HepG2 (cell line): Measurements from ENCODE around the gene DDIT4. TPM values are rescaled to one million over a fixed set of nuclear protein-coding genes. Genes with fewer than 3 reads are reported as not detected.
"Not testable (repeated sequence)": the region's sequence is repeated elsewhere in the genome, so short reads cannot be mapped to it uniquely, and the experiment has no call there.

Experiments
- ATAC-seq: fragments of 200-7000 bp; cut with Tn5 transposase; 3 replicates; pipeline ENCODE4 v1.9.1; 2020; ENCODE audit warnings: mild to moderate bottlenecking, moderate library complexity
- BruUV-seq: library from RNA; stranded (reverse); fragments of 400-500 nt; replicated peaks from 2 replicates; lab custom pipeline; 2021; lab: Mats Ljungman, UMichigan
- CTCF ChIA-PET: fragments of 300-600 bp; formaldehyde crosslinking; extraction: SDS; loops from one replicate; lab custom pipeline; 2021; ENCODE audit warnings: low total read pairs, inconsistent platforms, low intra/inter-chr PET ratio; lab: Yijun Ruan, JAX
- POLR2A ChIA-PET: fragments of 350-600 bp; sonication (Branson Sonifier 250); formaldehyde crosslinking; loops from one replicate; lab custom pipeline; 2020; ENCODE audit warnings: antibody characterized with exemption, inconsistent platforms; lab: Yijun Ruan, JAX
- DNase-seq: peaks from one replicate; pipeline ENCODE4 v3.0.0-alpha.2; 2015; ENCODE audit warnings: low spot score
- FAIRE-seq: peaks from 3 replicates; lab custom pipeline; 2011; peaks lifted over from hg19 to GRCh38; lab: Jason Lieb, UNC
- H2AFZ ChIP-seq: one replicate; pipeline ENCODE4 v1.6.1; 2011; ENCODE audit warnings: low read length, inconsistent platforms
- H3K27ac ChIP-seq: fragments of 300-600 bp; 3 replicates; pipeline ENCODE4 v1.8.0; 2011; ENCODE audit warnings: mixed run types, mild to moderate bottlenecking, mixed read lengths, low read length, inconsistent platforms; ENCODE audit not compliant: insufficient read depth; ENCODE audit errors: extremely low read length
- H3K27me3 ChIP-seq, 2 experiments: fragments of 200-600 bp in 1 of 2; 2 replicates in 1 of 2; 3 replicates in 1 of 2; pipeline versions ENCODE4 v1.6.0 to v1.8.0; 2011; ENCODE audit warnings: low read length in 2 of 2, mild to moderate bottlenecking in 2 of 2, moderate library complexity in 2 of 2, inconsistent platforms in 1 of 2; ENCODE audit not compliant: insufficient read depth in 2 of 2, control insufficient read depth in 1 of 2
- H3K36me3 ChIP-seq, 2 experiments: fragments of 200-600 bp in 1 of 2; replicated peaks in 1 of 2; 2 replicates in 1 of 2; 3 replicates in 1 of 2; pipeline versions ENCODE4 v1.5.1 to v1.8.0; 2011; ENCODE audit warnings: low read length in 2 of 2, inconsistent platforms in 1 of 2; ENCODE audit not compliant: insufficient read depth in 2 of 2, control insufficient read depth in 1 of 2
- H3K4me1 ChIP-seq: 2 replicates; pipeline ENCODE4 v1.5.1; 2012; ENCODE audit warnings: low read length, inconsistent platforms; ENCODE audit not compliant: insufficient read depth
- H3K4me2 ChIP-seq: 2 replicates; pipeline ENCODE4 v1.6.0; 2011; ENCODE audit warnings: low read depth, low read length, inconsistent platforms
- H3K4me3 ChIP-seq, 3 experiments: fragments of 200-600 bp in 1 of 3; sonication (generic), shearing (Covaris generic) in 1 of 3; replicated peaks in 1 of 3; 2 replicates each; pipeline ENCODE4 v1.5.1; 2011 to 2016; ENCODE audit warnings: low read length in 3 of 3, inconsistent platforms in 2 of 3, low read depth in 2 of 3, mild to moderate bottlenecking in 2 of 3, control low read depth in 1 of 3, mixed read lengths in 1 of 3; ENCODE audit not compliant: insufficient read depth in 1 of 3
- H3K79me2 ChIP-seq: one replicate; pipeline ENCODE4 v1.6.1; 2011; ENCODE audit warnings: low read length, inconsistent platforms; ENCODE audit not compliant: insufficient read depth
- H3K9ac ChIP-seq: 2 replicates; pipeline ENCODE4 v1.6.0; 2011; ENCODE audit warnings: mild to moderate bottlenecking, low read depth, low read length, inconsistent platforms; ENCODE audit not compliant: insufficient read depth
- H3K9me3 ChIP-seq: 2 replicates; pipeline ENCODE4 v1.5.1; 2012; ENCODE audit warnings: mild to moderate bottlenecking, low read length
- H4K20me1 ChIP-seq: 2 replicates; pipeline ENCODE4 v1.6.0; 2011; ENCODE audit warnings: inconsistent platforms, mild to moderate bottlenecking, low read length, moderate library complexity; ENCODE audit not compliant: insufficient read depth
- ELF1 ChIP-seq: sonication (generic); formaldehyde crosslinking; IDR thresholded peaks from 2 replicates; pipeline ENCODE4 v1.4.0; 2020; ENCODE audit warnings: missing genetic modification reagents
- GTF2F1 ChIP-seq: fragments of 150-350 bp; IDR thresholded peaks from 2 replicates; pipeline ENCODE4 v1.6.1; 2014; ENCODE audit warnings: low read length
- NCOR1 ChIP-seq: fragments of 200-600 bp; sonication (generic); IDR thresholded peaks from 2 replicates; pipeline ENCODE4 v1.7.0; 2017; ENCODE audit warnings: antibody characterized with exemption, low read length, borderline replicate concordance
- NR2F6 ChIP-seq, 2 experiments: IDR thresholded peaks; 2 replicates each; pipeline ENCODE4 v1.6.1; 2016; ENCODE audit warnings: antibody characterized with exemption in 1 of 2, mild to moderate bottlenecking in 1 of 2
- SAP130 ChIP-seq: IDR thresholded peaks from 2 replicates; pipeline ENCODE4 v1.6.1; 2016; ENCODE audit warnings: low read depth
- ZFP82 ChIP-seq: sonication (generic); formaldehyde crosslinking; IDR thresholded peaks from 2 replicates; pipeline ENCODE4 v1.5.1; 2020; ENCODE audit warnings: mild to moderate bottlenecking, missing genetic modification reagents, borderline replicate concordance
- WGBS: methylation state at CpG from one replicate; pipeline ENCODE4 v1.1.6; 2017; ENCODE audit warnings: low lambda C conversion rate; 5-methylcytosine and 5-hydroxymethylcytosine counted together
- in situ Hi-C: cut with HindIII; loops from 2 replicates; pipeline ENCODE4 v1.10.0; 2017; ENCODE audit warnings: low pct_unique_long_range_greater_than_20kb; ENCODE audit not compliant: extremely low pct_ligation_motif_present
- intact Hi-C: fragments of 100-400 bp; cut with micrococcal nuclease; formaldehyde crosslinking; loops from one replicate; pipeline ENCODE4 v1.10.0; 2022; ENCODE audit not compliant: unreplicated experiment
- polyA plus RNA-seq, 8 experiments: library from polyadenylated mRNA; depleted of rRNA in 3 of 8; stranded (reverse) in 7 of 8; unstranded in 1 of 8; fragments of >200 nt; fragmentation: Illumina TruSeq in 4 of 8; extraction: Trizol in 4 of 8; gene quantifications; 2 replicates each; pipeline versions ENCODE4 v1.2.1 to v1.2.3, GENCODE V29; 2011 to 2016; ENCODE audit warnings: low read depth in 4 of 8, missing spikeins in 1 of 8, mixed read lengths in 1 of 8; ENCODE audit not compliant: insufficient read depth in 1 of 8
- total RNA-seq, 5 experiments: library from RNA; depleted of rRNA; stranded (reverse); fragments of >200 nt; fragmentation: Illumina TruSeq; extraction: Trizol; gene quantifications; 2 replicates each; pipeline ENCODE4 v1.2.3, GENCODE V29; 2016; ENCODE audit warnings: low read depth in 1 of 5
- TF ChIP-seq, protein P1 (sequence below): sonication (generic); formaldehyde crosslinking; IDR thresholded peaks from 2 replicates; pipeline ENCODE4 v1.4.0; 2020; ENCODE audit warnings: mild to moderate bottlenecking, low read depth, missing genetic modification reagents
- TF ChIP-seq, protein P2 (sequence below): IDR thresholded peaks from 2 replicates; pipeline ENCODE4 v1.6.1; 2016

DDIT4 gene
- total and polyA plus RNA-seq, 2 of the 13 experiments (the other 11 are each of a cell fraction or from before 2014, with no cell fraction given), result 35.6 to 40.7 TPM

DNA sequence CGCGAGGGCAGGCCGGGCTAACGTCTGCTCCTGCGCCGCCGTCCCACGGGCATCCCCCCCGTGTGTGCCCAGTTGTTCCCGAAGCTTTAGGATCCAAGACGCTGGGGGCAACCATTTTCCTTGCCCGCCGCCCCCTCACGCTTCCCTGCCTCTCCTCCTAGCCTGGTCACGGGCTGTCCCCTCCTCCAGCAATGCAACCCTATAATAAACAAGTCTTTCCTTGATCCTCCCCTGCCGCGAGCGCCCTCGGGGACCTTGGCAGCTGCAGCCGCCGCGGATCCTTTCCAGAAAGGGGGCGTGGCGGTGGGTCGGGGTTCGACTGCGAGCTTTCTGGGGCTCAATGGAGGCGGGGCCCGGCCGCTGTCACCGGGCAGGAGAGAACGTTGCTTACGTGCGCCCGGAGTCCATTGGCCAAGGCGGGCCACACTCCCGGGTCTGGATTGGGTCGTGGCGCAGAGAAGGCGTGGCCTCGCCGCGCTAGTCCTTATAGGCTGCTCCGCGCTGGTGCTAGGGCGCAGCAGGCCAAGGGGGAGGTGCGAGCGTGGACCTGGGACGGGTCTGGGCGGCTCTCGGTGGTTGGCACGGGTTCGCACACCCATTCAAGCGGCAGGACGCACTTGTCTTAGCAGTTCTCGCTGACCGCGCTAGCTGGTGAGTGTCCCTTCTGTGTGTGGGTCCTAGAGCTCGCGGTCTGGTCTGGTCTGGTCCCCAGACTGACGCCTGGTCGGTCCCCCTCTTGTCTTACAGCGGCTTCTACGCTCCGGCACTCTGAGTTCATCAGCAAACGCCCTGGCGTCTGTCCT, at the start of gene DDIT4 (continued):
- no peak; the same call in 1 of the 2 replicates for TF ChIP-seq ELF1 (CRISPR knock-in tag)

DNA sequence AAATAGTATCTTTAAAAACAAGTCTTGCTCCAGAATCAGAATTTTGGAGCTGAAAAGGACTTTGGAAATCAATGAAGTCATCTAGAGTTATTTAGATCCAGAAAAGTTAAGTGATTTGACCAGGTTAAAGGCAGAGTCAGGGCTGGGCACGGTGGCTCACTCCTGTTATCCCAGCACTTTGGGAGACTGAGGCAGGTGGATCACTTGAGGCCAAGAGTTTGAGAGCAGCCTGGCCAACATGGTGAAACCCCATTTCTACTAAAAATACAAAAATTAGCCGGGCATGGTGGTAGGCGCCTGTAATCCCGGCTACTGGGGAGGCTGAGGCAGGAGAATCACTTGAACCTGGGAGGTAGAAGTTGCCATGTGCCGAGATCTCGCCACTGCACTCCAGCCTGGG, 49.5 kb upstream of the DDIT4 start:
- H3K27ac ChIP-seq, H4K20me1 ChIP-seq, H3K4me3 ChIP-seq, H3K27me3 ChIP-seq, H2AFZ ChIP-seq, H3K9me3 ChIP-seq, H3K9ac ChIP-seq, FAIRE-seq, ATAC-seq, DNase-seq, CTCF ChIA-PET, H3K4me2 ChIP-seq, BruUV-seq, in situ Hi-C loops: not testable (repeated sequence)
- POLR2A ChIA-PET, result interaction anchor here (3.8 kb wide), 1 partner anchor 97 kb away, joined by 17 read pairs; no protein-coding TSS in a partner anchor
- peaks cover 18% of the 10 kb centered on the region for H3K4me1 ChIP-seq
- intact Hi-C loops, result loop anchor here (5.0 to 10.0 kb wide), 3 partner anchors 99 to 177 kb away; no protein-coding TSS in a partner anchor
- H3K79me2 ChIP-seq, result peaks cover 24% of the 10 kb centered on the region
- 99% methylated on average over 6 of the region's 6 CpGs for WGBS
- H3K36me3 ChIP-seq, result peaks cover 7 to 12% of the 10 kb centered on the region in 2 experiments; a peak in 4 of 5 replicates

DNA sequence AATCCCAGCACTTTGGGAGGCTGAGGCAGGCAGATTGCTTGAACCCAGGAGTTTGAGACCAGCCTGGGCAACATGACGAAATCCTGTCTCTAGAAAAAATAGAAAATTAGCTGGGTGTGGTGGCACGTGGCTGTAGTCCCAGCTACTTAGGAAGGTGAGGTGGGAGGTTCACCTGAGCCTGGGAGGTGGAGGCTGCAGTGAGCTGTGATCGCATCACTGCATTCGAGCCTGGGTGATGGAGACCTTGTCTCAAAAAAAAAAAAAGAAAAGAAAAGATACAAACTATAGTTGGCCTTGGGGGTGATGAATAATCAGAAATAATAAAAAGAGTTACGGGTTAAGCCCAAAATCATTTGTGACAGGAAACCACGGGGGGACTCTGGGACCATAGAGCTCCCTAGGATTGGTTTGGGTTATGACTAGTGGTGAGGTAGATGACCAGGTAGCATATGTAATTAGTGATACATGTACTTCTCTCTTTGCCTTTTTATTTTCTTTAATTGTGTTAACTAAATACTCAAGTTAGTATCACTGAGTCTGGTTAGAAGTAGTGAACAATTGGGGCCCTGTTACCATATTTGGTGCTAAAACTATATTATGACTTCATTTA, 47.2 kb upstream of the DDIT4 start:
- WGBS, result 97% methylated on average over 6 of the region's 6 CpGs
- H3K9me3 ChIP-seq, result no peaks in the 10 kb centered on the region
- no peak overlapping the region for H3K4me3 ChIP-seq
- intact Hi-C loops (loop anchor here (10.0 kb wide), 2 partner anchors 98 to 102 kb away; no protein-coding TSS in a partner anchor), in situ Hi-C loops (no loop called here)
- H3K9ac ChIP-seq, result no peak overlapping the region
- H3K27me3 ChIP-seq, result no peaks in the 10 kb centered on the region
- POLR2A ChIA-PET, result interaction anchor here (0.6 to 1.8 kb wide), 6 partner anchors 10 to 94 kb away, joined by 3 to 8 read pairs (median 4); partner anchors contain the start of genes ANAPC16, ASCC1 and DDIT4
- H2AFZ ChIP-seq, result no peak overlapping the region
- DNase-seq (no peak), FAIRE-seq (no peak), ATAC-seq (no peak)
- BruUV-seq, result no TSS peak
- peaks cover 8 to 21% of the 10 kb centered on the region in 2 experiments; a peak in 4 of 5 replicates for H3K36me3 ChIP-seq
- no peak overlapping the region for H3K27ac ChIP-seq
- CTCF ChIA-PET, result no interaction called here
- no peak overlapping the region for H3K4me2 ChIP-seq
- peaks cover 28% of the 10 kb centered on the region for H3K79me2 ChIP-seq
- peaks cover 19% of the 10 kb centered on the region for H3K4me1 ChIP-seq
- H4K20me1 ChIP-seq, result no peaks in the 10 kb centered on the region
- no peak for TF ChIP-seq NCOR1
- TF ChIP-seq NR2F6 (IDR thresholded peaks at IDR 0.05), result no peak
- no peak for TF ChIP-seq NR2F6 (CRISPR knock-in tag; IDR thresholded peaks at IDR 0.05)
- no peak for TF ChIP-seq GTF2F1
- TF ChIP-seq, protein P1, sequence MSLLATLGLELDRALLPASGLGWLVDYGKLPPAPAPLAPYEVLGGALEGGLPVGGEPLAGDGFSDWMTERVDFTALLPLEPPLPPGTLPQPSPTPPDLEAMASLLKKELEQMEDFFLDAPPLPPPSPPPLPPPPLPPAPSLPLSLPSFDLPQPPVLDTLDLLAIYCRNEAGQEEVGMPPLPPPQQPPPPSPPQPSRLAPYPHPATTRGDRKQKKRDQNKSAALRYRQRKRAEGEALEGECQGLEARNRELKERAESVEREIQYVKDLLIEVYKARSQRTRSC, result no peak
- TF ChIP-seq ZFP82 (CRISPR knock-in tag), result no peak
- TF ChIP-seq SAP130 (CRISPR knock-in tag), result no peak
- TF ChIP-seq, protein P2, sequence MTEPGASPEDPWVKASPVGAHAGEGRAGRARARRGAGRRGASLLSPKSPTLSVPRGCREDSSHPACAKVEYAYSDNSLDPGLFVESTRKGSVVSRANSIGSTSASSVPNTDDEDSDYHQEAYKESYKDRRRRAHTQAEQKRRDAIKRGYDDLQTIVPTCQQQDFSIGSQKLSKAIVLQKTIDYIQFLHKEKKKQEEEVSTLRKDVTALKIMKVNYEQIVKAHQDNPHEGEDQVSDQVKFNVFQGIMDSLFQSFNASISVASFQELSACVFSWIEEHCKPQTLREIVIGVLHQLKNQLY (CRISPR knock-in tag), result no peak
